Measurements from ENCODE around the gene CHRND. TPM values are rescaled to one million over a fixed set of nuclear protein-coding genes. Genes with fewer than 3 reads are reported as not detected.

Gene CHRND
- total RNA-seq, 1 donor from 2014 or later = not detected

- no peaks in the 10 kb centered on the region for H4K20me1 ChIP-seq (ENCODE audit: insufficient read depth, low read length)
- H3K4me1 Mint-ChIP-seq (ENCODE audit: low read depth, unreplicated experiment) = no peaks in the 10 kb centered on the region
- no peaks in the 10 kb centered on the region for H3K36me3 ChIP-seq (ENCODE audit: insufficient read depth, low read length)
- H3K4me3 ChIP-seq (ENCODE audit: insufficient read depth, low read depth, low read length) = no peak overlapping the region
- no peaks in the 10 kb centered on the region for H3K79me2 ChIP-seq (ENCODE audit: insufficient read depth, low read length)
- FAIRE-seq = no peak
- no peak overlapping the region for H3K27ac ChIP-seq (ENCODE audit: low read depth, low read length)
- H3K36me3 Mint-ChIP-seq (ENCODE audit: low read depth, unreplicated experiment) = no peaks in the 10 kb centered on the region
- H3K9me3 ChIP-seq (ENCODE audit: insufficient read depth, low read depth, low read length) = peaks cover 1% of the 10 kb centered on the region
- DNase-seq (ENCODE audit: low read depth) = no peak
- no peak for TF ChIP-seq CTCF (IDR thresholded peaks at IDR 0.05; ENCODE audit: insufficient read depth, low read depth, low read length)
- no peak for TF ChIP-seq EZH2 (IDR thresholded peaks at IDR 0.05; ENCODE audit: insufficient read depth, low read length)
- no peak overlapping the region for H3K4me3 Mint-ChIP-seq (ENCODE audit: unreplicated experiment)
- H3K27ac Mint-ChIP-seq (ENCODE audit: unreplicated experiment) = no peak overlapping the region
- H3K4me1 ChIP-seq (ENCODE audit: insufficient read depth, low read length) = no peaks in the 10 kb centered on the region
- peaks cover 7% of the 10 kb centered on the region for H3K27me3 ChIP-seq (ENCODE audit: insufficient read depth, low read length)
- H2AFZ ChIP-seq (ENCODE audit: low read depth, low read length) = no peak overlapping the region
- H3K9me3 Mint-ChIP-seq (ENCODE audit: unreplicated experiment) = no peaks in the 10 kb centered on the region
- H3K27me3 Mint-ChIP-seq (ENCODE audit: low read depth, unreplicated experiment) = peaks cover 69% of the 10 kb centered on the region
- no peak overlapping the region for H3K4me2 ChIP-seq (ENCODE audit: low read length)
- no peak overlapping the region for H3K9ac ChIP-seq (ENCODE audit: low read length)
Measured at GRCh38 chr2:232478571-232479340, 47.2 kb upstream of the CHRND start.

DNA sequence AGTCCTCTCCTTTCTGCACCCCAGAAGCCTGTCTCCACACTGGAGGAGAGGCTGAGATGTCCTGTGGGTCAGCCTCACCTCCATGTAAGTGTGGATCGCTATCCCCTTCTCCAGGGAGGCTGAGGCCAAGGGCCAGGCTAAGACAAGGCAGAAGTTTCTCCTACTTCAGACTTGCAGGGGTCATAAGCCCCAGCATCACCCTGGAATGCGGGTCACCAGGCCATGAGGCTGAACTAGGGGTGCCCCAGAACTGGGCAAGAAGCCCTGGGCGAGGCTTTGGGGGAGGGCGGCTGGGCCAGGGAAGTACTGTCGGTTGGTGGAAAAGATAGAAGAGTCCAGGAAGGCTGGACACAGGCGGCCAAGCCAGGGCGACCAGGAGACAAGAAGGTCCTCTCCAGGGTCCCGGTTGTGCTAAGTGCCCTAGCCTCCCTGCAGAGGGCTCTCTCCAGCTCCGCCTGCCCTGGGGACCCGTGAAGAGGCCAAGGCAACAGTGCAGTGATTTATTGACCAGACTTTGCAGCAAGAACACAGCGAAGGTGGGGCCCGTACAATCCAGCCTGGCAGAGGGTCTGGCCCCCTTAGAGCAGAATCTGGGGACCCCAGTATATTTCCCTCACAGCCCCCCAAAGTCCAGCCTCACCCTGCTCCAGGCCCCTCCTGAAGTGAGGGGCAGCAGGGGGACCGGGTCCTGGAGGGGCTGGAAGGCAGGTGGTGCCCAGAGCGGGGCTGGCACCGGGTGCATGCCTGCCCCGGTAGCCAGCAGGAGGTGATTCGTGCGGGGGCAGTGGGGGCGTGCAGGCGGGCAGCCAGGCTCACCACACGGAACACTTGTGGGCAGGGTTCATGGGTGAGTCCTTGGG, 46.4 kb upstream of the CHRND start:
- H3K4me2 ChIP-seq (ENCODE audit: low read length) = no peak overlapping the region
- H3K27me3 Mint-ChIP-seq (ENCODE audit: low read depth, unreplicated experiment) = peaks cover 69% of the 10 kb centered on the region
- no peaks in the 10 kb centered on the region for H3K9me3 ChIP-seq (ENCODE audit: insufficient read depth, low read depth, low read length)

More for the DNA sequence above, 46.4 kb upstream of the CHRND start:
- H3K4me1 ChIP-seq (ENCODE audit: insufficient read depth, low read length) = no peaks in the 10 kb centered on the region
- H3K79me2 ChIP-seq (ENCODE audit: insufficient read depth, low read length) = no peaks in the 10 kb centered on the region
- no peak overlapping the region for H2AFZ ChIP-seq (ENCODE audit: low read depth, low read length)
- H3K27ac ChIP-seq (ENCODE audit: low read depth, low read length) = no peak overlapping the region
- TF ChIP-seq EZH2 (IDR thresholded peaks at IDR 0.05; ENCODE audit: insufficient read depth, low read length) (no peak), CTCF (IDR thresholded peaks at IDR 0.05; ENCODE audit: insufficient read depth, low read depth, low read length) (no peak)
- Mint-ChIP-seq H3K4me1 (ENCODE audit: low read depth, unreplicated experiment) (no peaks in the 10 kb centered on the region), H3K9me3 (ENCODE audit: unreplicated experiment) (no peaks in the 10 kb centered on the region), H3K36me3 (ENCODE audit: low read depth, unreplicated experiment) (no peaks in the 10 kb centered on the region), H3K4me3 (ENCODE audit: unreplicated experiment) (no peak overlapping the region), H3K27ac (ENCODE audit: unreplicated experiment) (no peak overlapping the region)
- H3K36me3 ChIP-seq (ENCODE audit: insufficient read depth, low read length) = no peaks in the 10 kb centered on the region
- DNase-seq (ENCODE audit: low read depth) (no peak), FAIRE-seq (no peak)
- H3K27me3 ChIP-seq (ENCODE audit: insufficient read depth, low read length) = peaks cover 5% of the 10 kb centered on the region
- H3K9ac ChIP-seq (ENCODE audit: low read length) = no peak overlapping the region
- H3K4me3 ChIP-seq (ENCODE audit: insufficient read depth, low read depth, low read length) = no peak overlapping the region
- H4K20me1 ChIP-seq (ENCODE audit: insufficient read depth, low read length) = no peaks in the 10 kb centered on the region
